Measurements from ENCODE around the gene VPS37C. TPM values are rescaled to one million over a fixed set of nuclear protein-coding genes. Genes with fewer than 3 reads are reported as not detected.

Gene VPS37C
- total and polyA plus RNA-seq, 2 of the 13 experiments (the other 11 are each of a cell fraction or from before 2014, with no cell fraction given), result 7.5 to 8.8 TPM

GRCh38 chr11:61145228-61146005 lies 15.8 kb downstream of the VPS37C start (continued):
- TF ChIP-seq ZNF687 (CRISPR knock-in tag; IDR thresholded peaks at IDR 0.05), result no peak
- TF ChIP-seq AGO2 (optimal IDR thresholded peaks at IDR 0.05; ENCODE audit: low read depth, low read length), result no peak
- no peak for TF ChIP-seq FOXP4 (CRISPR knock-in tag; IDR thresholded peaks at IDR 0.05)
- no peak for TF ChIP-seq NFKBIZ (CRISPR knock-in tag; IDR thresholded peaks at IDR 0.05)
- TF ChIP-seq ZNF766 (CRISPR knock-in tag; IDR thresholded peaks at IDR 0.05; ENCODE audit: borderline replicate concordance), result no peak
- no peak for TF ChIP-seq ZNF484 (CRISPR knock-in tag; IDR thresholded peaks at IDR 0.05; ENCODE audit: borderline replicate concordance, low read depth)

All from HepG2 (cell line).